HepG2 (cell line): ENCODE results near the gene MAEA. TPM values are rescaled to one million over a fixed set of nuclear protein-coding genes. Genes with fewer than 3 reads are reported as not detected.

Source experiments
- AHR ChIP-seq: IDR thresholded peaks from 2 replicates; pipeline ENCODE4 v1.6.1; 2018; ENCODE audit warnings: missing genetic modification reagents, missing compliant biosample characterization
- CTCF ChIP-seq: sonication (generic); formaldehyde crosslinking; IDR thresholded peaks from 2 replicates; pipeline ENCODE4 v1.5.0; 2020; ENCODE audit warnings: mild to moderate bottlenecking, missing genetic modification reagents, moderate library complexity
- ETV5 ChIP-seq: IDR thresholded peaks from 2 replicates; pipeline ENCODE4 v1.6.1; 2018; ENCODE audit warnings: missing biosample characterization, missing genetic modification reagents, inconsistent platforms, borderline replicate concordance
- FOXA1 ChIP-seq, 2 experiments: fragments of 450-650 bp in 1 of 2; sonication (generic) in 1 of 2; formaldehyde crosslinking in 1 of 2; IDR thresholded peaks; 2 replicates each; pipeline versions ENCODE4 v1.4.0 to v1.6.1; 2016 to 2020; ENCODE audit warnings: missing genetic modification reagents in 1 of 2
- FOXM1 ChIP-seq: sonication (generic); formaldehyde crosslinking; IDR thresholded peaks from 2 replicates; pipeline ENCODE4 v1.5.0; 2020; ENCODE audit warnings: missing genetic modification reagents
- GATAD1 ChIP-seq: IDR thresholded peaks from 2 replicates; pipeline ENCODE4 v1.6.1; 2016; ENCODE audit warnings: missing genetic modification reagents, missing compliant biosample characterization
- IRF2 ChIP-seq: IDR thresholded peaks from 2 replicates; pipeline ENCODE4 v1.6.1; 2018; ENCODE audit warnings: missing genetic modification reagents, missing compliant biosample characterization
- KDM2A ChIP-seq: sonication (generic); formaldehyde crosslinking; IDR thresholded peaks from 2 replicates; pipeline ENCODE4 v1.4.0; 2020; ENCODE audit warnings: low read depth, missing genetic modification reagents, borderline replicate concordance
- KDM5B ChIP-seq: sonication (generic); formaldehyde crosslinking; IDR thresholded peaks from 2 replicates; pipeline ENCODE4 v1.4.0; 2020; ENCODE audit warnings: missing genetic modification reagents, mild to moderate bottlenecking, borderline replicate concordance
- MLLT10 ChIP-seq: sonication (generic); formaldehyde crosslinking; IDR thresholded peaks from 2 replicates; pipeline ENCODE4 v1.4.0; 2020; ENCODE audit warnings: missing genetic modification reagents
- NCOA1 ChIP-seq: sonication (generic); formaldehyde crosslinking; IDR thresholded peaks from 2 replicates; pipeline ENCODE4 v1.9.0; 2021; ENCODE audit warnings: missing genetic modification reagents
- NFE2L1 ChIP-seq: sonication (generic); formaldehyde crosslinking; IDR thresholded peaks from 2 replicates; pipeline ENCODE4 v1.4.0; 2020; ENCODE audit warnings: missing genetic modification reagents, mild to moderate bottlenecking, borderline replicate concordance
- ONECUT2 ChIP-seq: sonication (generic); formaldehyde crosslinking; IDR thresholded peaks from 2 replicates; pipeline ENCODE4 v1.4.0; 2020; ENCODE audit warnings: missing genetic modification reagents
- PHF8 ChIP-seq: sonication (generic); formaldehyde crosslinking; IDR thresholded peaks from 2 replicates; pipeline ENCODE4 v1.5.0; 2020; ENCODE audit warnings: missing genetic modification reagents
- RORA ChIP-seq: sonication (generic); formaldehyde crosslinking; IDR thresholded peaks from 2 replicates; pipeline ENCODE4 v1.5.0; 2020; ENCODE audit warnings: mild to moderate bottlenecking, missing genetic modification reagents, moderate library complexity
- TMF1 ChIP-seq: sonication (generic); formaldehyde crosslinking; IDR thresholded peaks from 2 replicates; pipeline ENCODE4 v1.8.1; 2022; ENCODE audit warnings: low read depth, missing genetic modification reagents
- ZNF230 ChIP-seq: sonication (generic); formaldehyde crosslinking; IDR thresholded peaks from 2 replicates; pipeline ENCODE4 v1.4.0; 2020; ENCODE audit warnings: mild to moderate bottlenecking, missing genetic modification reagents
- ZNF367 ChIP-seq: sonication (generic); formaldehyde crosslinking; IDR thresholded peaks from 2 replicates; pipeline ENCODE4 v1.4.0; 2020; ENCODE audit warnings: missing genetic modification reagents, borderline replicate concordance
- ZNF784 ChIP-seq: sonication (generic); formaldehyde crosslinking; IDR thresholded peaks from 2 replicates; pipeline ENCODE4 v1.5.1; 2020; ENCODE audit warnings: missing genetic modification reagents, mild to moderate bottlenecking, borderline replicate concordance
- polyA plus RNA-seq, 8 experiments: library from polyadenylated mRNA; depleted of rRNA in 3 of 8; stranded (reverse) in 7 of 8; unstranded in 1 of 8; fragments of >200 nt; fragmentation: Illumina TruSeq in 4 of 8; extraction: Trizol in 4 of 8; gene quantifications; 2 replicates each; pipeline versions ENCODE4 v1.2.1 to v1.2.3, GENCODE V29; 2011 to 2016; ENCODE audit warnings: low read depth in 4 of 8, missing spikeins in 1 of 8, mixed read lengths in 1 of 8; ENCODE audit not compliant: insufficient read depth in 1 of 8
- total RNA-seq, 5 experiments: library from RNA; depleted of rRNA; stranded (reverse); fragments of >200 nt; fragmentation: Illumina TruSeq; extraction: Trizol; gene quantifications; 2 replicates each; pipeline ENCODE4 v1.2.3, GENCODE V29; 2016; ENCODE audit warnings: low read depth in 1 of 5
- TF ChIP-seq, protein P1 (sequence below): sonication (generic); formaldehyde crosslinking; IDR thresholded peaks from 2 replicates; pipeline ENCODE4 v1.8.0; 2022; ENCODE audit warnings: missing genetic modification reagents, low read depth, mild to moderate bottlenecking, borderline replicate concordance
- TF ChIP-seq, protein P2 (sequence below): sonication (generic); formaldehyde crosslinking; IDR thresholded peaks from 2 replicates; pipeline ENCODE4 v1.5.1; 2020; ENCODE audit warnings: mild to moderate bottlenecking, missing genetic modification reagents, moderate library complexity
- TF ChIP-seq, protein P3 (sequence below): sonication (generic); formaldehyde crosslinking; IDR thresholded peaks from 2 replicates; pipeline ENCODE4 v1.4.0; 2020; ENCODE audit warnings: missing genetic modification reagents

Gene MAEA
- total and polyA plus RNA-seq, 2 of the 13 experiments (the other 11 are each of a cell fraction or from before 2014, with no cell fraction given): 52.0 to 57.1 TPM

- TF ChIP-seq CTCF (CRISPR knock-in tag) (peak; percentile 97), PHF8 (no peak), KDM5B (peak; percentile 74; the same call in 1 of the 2 replicates), NCOA1 (CRISPR knock-in tag) (no peak), FOXM1 (CRISPR knock-in tag) (no peak), TMF1 (CRISPR knock-in tag) (no peak), KDM2A (CRISPR knock-in tag) (peak; percentile 84; the same call in 1 of the 2 replicates), ZNF367 (CRISPR knock-in tag) (no peak), AHR (0 out of 2 replicates have a peak, but pooled peaks have one; percentile 23), ZNF784 (CRISPR knock-in tag) (no peak), FOXA1 (IDR thresholded peaks at IDR 0.05) (no peak), FOXA1 (CRISPR knock-in tag; IDR thresholded peaks at IDR 0.05) (0 out of 2 replicates have a peak, but pooled peaks have one; percentile 8), IRF2 (CRISPR knock-in tag) (peak; percentile 43; the same call in 1 of the 2 replicates), MLLT10 (CRISPR knock-in tag) (no peak), GATAD1 (CRISPR knock-in tag) (0 out of 2 replicates have a peak, but pooled peaks have one; percentile 16), RORA (CRISPR knock-in tag) (no peak), ZNF230 (CRISPR knock-in tag) (no peak), ETV5 (CRISPR knock-in tag) (peak; percentile 69), ONECUT2 (no peak), NFE2L1 (CRISPR knock-in tag) (no peak)
- TF ChIP-seq, protein P1, sequence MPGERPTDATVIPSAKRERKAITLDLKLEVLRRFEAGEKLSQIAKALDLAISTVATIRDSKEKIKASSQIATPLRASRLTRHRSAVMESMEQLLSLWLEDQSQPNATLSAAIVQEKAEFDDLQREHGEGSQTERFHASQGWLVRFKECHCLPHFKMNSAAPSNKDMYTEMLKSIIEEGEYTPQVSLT (CRISPR knock-in tag): no peak
- TF ChIP-seq, protein P2, sequence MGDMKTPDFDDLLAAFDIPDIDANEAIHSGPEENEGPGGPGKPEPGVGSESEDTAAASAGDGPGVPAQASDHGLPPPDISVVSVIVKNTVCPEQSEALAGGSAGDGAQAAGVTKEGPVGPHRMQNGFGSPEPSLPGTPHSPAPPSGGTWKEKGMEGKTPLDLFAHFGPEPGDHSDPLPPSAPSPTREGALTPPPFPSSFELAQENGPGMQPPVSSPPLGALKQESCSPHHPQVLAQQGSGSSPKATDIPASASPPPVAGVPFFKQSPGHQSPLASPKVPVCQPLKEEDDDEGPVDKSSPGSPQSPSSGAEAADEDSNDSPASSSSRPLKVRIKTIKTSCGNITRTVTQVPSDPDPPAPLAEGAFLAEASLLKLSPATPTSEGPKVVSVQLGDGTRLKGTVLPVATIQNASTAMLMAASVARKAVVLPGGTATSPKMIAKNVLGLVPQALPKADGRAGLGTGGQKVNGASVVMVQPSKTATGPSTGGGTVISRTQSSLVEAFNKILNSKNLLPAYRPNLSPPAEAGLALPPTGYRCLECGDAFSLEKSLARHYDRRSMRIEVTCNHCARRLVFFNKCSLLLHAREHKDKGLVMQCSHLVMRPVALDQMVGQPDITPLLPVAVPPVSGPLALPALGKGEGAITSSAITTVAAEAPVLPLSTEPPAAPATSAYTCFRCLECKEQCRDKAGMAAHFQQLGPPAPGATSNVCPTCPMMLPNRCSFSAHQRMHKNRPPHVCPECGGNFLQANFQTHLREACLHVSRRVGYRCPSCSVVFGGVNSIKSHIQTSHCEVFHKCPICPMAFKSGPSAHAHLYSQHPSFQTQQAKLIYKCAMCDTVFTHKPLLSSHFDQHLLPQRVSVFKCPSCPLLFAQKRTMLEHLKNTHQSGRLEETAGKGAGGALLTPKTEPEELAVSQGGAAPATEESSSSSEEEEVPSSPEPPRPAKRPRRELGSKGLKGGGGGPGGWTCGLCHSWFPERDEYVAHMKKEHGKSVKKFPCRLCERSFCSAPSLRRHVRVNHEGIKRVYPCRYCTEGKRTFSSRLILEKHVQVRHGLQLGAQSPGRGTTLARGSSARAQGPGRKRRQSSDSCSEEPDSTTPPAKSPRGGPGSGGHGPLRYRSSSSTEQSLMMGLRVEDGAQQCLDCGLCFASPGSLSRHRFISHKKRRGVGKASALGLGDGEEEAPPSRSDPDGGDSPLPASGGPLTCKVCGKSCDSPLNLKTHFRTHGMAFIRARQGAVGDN (CRISPR knock-in tag): peak; percentile 78
- TF ChIP-seq, protein P3, sequence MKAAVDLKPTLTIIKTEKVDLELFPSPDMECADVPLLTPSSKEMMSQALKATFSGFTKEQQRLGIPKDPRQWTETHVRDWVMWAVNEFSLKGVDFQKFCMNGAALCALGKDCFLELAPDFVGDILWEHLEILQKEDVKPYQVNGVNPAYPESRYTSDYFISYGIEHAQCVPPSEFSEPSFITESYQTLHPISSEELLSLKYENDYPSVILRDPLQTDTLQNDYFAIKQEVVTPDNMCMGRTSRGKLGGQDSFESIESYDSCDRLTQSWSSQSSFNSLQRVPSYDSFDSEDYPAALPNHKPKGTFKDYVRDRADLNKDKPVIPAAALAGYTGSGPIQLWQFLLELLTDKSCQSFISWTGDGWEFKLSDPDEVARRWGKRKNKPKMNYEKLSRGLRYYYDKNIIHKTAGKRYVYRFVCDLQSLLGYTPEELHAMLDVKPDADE (CRISPR knock-in tag): no peak
These were observed 62.3 kb downstream of the MAEA start (continued) for GRCh38 chr4:1351854-1352566.
